D721Med (cell line): ENCODE results near the gene LAMA1.

ENCODE experiments used
- DNase-seq: peaks from one replicate; pipeline ENCODE4 v3.0.0; 2011; ENCODE audit warnings: low spot score; ENCODE audit not compliant: insufficient read length
- FAIRE-seq: peaks from 2 replicates; lab custom pipeline; 2011; peaks lifted over from hg19 to GRCh38; lab: Jason Lieb, UNC
- TF ChIP-seq, protein P1 (sequence below): IDR thresholded peaks from 2 replicates; pipeline ENCODE4 v1.5.1; 2012; ENCODE audit warnings: mild to moderate bottlenecking, control low read depth; ENCODE audit not compliant: insufficient read depth; ENCODE audit errors: missing control alignments

Gene LAMA1

DNA sequence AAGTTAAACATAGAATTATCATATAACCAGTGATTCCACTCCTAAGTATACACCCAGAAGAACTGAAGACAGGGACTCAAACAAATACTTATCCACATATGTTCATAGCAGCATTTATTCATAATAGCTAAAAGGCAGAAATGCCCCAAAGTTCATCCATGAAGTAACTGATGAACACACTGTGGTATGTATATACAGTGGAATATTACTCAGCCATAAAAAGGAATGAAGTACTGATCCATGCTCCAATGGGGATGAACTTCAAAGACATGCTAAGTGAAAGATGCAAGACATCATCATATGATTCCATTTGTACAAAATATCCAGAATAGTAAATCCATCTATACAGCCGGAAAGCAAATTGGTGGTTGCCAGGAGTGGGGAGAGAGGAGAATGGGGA is 157.5 kb downstream of the LAMA1 start:
- TF ChIP-seq, protein P1, sequence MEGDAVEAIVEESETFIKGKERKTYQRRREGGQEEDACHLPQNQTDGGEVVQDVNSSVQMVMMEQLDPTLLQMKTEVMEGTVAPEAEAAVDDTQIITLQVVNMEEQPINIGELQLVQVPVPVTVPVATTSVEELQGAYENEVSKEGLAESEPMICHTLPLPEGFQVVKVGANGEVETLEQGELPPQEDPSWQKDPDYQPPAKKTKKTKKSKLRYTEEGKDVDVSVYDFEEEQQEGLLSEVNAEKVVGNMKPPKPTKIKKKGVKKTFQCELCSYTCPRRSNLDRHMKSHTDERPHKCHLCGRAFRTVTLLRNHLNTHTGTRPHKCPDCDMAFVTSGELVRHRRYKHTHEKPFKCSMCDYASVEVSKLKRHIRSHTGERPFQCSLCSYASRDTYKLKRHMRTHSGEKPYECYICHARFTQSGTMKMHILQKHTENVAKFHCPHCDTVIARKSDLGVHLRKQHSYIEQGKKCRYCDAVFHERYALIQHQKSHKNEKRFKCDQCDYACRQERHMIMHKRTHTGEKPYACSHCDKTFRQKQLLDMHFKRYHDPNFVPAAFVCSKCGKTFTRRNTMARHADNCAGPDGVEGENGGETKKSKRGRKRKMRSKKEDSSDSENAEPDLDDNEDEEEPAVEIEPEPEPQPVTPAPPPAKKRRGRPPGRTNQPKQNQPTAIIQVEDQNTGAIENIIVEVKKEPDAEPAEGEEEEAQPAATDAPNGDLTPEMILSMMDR = no peak
- DNase-seq (no peak), FAIRE-seq (no peak)

DNA sequence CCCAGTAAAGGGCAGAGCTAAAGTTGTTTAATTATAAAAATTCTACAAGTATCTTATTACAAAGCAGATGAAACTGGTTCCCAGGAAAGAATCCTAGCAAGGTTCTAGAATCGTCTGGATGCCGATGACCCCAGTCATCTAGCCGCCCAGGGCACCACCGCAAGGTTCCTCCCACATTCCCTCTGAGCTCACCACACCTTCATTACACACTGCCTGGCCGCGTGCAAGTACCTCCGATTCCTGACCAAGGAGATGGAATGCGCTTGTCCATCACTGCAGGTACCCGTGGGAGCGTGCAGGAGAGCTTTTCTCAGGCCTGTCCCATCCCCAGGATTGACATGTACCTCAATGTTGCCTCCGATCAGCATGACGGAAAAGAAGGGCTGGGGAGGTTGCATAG is 158.5 kb downstream of the LAMA1 start:
- no peak for DNase-seq
- FAIRE-seq = no peak
- TF ChIP-seq, protein P1 = no peak

DNA sequence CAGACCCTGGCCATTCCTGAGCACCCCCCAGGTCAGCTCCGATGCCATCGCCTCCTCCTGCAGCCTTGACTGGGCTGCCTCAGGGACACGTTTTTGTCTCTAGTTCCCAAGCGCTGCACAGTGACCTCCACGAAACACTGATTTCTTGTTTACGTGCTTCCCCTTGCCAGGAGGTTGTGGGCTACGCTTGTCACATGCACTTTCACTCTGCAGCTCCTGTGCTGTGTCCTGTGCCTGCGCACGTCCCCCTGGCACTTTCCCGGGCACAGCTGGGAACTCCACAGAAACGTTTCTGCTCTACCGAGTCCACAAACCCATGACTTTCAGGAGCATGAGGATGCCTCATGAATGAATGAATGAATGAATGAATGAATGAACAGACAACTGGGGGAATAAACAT is 160.6 kb downstream of the LAMA1 start:
- no peak for DNase-seq
- TF ChIP-seq, protein P1 = no peak
- FAIRE-seq = no peak

DNA sequence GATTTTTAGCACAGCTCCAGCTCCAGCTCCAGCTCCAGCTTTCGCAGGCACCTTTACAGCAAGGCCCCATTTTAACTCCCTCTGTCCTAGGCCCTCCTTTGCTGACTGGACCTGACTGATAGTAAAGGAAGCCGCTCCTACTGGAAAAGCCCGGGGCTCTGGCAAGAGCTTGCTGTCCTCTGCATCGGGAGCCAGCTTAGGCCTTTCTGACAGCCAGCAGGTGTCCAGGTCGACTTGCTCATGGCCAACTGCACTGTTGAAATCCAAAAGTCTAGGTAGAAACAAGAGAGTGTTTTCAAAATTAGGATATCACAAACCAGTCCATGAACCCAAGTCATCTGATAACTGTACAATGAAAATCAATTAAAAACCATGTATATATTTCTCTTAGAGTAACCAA is 161.1 kb downstream of the LAMA1 start:
- TF ChIP-seq, protein P1 = no peak
- FAIRE-seq = no peak
- no peak for DNase-seq

DNA sequence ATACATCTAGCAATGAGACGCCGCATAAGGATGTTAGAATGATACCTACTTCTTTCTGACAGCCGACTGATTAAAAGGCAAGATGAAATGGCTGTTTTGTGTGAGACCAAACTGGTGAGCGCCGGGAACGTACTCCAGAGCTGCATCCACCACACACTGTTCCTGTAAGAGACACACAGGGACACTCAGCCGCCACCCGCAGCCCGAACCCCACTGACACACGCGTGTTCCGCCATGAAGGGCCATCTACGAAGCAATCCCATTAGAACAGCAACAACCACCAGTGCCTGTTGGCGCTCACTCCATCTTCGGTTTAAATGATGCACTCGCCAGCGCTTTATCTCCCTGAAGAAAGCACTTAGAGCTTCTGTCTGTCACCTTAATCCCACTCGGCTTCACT is 162.3 kb downstream of the LAMA1 start:
- FAIRE-seq (no peak), DNase-seq (no peak)
- TF ChIP-seq, protein P1 = no peak

DNA sequence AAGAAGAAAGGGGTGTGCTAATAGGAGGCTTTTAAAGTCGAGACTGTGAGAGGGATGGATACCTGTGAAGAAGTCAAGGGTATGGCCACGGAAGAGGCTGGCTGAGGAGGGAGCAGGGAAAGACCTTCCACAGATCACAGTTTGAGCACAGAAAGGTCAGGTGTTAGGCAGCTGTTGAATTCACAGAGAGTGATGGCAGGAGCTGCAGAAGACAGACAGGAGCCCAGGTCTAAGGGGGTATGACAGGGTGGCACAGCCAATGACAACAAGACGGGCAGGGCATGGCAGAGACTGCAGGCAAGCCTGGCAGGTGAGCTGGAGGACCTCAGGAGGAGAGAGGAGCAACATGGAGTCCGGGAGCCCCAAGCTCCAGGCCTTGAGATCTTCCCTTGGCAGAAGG is 163.1 kb downstream of the LAMA1 start:
- DNase-seq = no peak
- no peak for FAIRE-seq
- TF ChIP-seq, protein P1 = no peak

DNA sequence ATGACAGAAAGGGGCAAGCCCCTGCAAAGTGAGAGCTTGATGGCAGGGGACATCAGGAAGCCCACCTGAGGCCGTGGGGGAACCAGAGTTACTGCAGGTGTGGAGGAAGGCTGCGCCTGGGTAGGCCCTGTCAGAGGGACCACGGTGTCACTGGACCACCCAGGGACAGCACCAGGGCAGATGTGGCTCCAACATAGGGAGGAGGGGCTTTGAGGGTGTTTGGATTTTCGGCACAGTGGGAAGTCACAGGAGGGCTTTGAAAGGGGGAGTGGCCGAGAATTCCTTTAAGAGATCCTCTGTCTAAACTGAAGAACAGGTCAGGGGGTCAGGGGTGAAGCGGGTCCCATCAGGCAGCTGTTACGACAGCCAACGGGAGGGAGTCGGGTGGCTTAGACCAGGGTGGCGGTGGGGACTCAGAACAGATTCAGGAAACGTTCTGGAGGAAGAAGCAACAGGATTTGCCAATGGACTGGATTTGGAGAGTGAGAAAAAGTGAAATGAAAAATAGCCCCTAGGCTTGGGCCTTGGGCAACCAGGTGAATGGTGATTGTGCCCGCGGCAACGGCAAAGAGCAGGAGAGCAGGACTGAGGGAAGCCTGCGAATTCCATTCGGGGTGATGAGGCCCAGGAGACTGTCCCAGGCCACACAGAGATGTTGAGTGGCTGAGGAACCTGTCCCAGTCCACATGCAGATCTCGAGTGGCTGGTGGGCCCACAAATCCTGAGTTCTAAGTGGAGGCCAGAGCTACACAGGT is 166.1 kb downstream of the LAMA1 start:
- DNase-seq (no peak), FAIRE-seq (no peak)
- TF ChIP-seq, protein P1 = no peak
